GM12878 (cell line): ENCODE results near the gene CD40LG. TPM values are rescaled to one million over a fixed set of nuclear protein-coding genes. Genes with fewer than 3 reads are reported as not detected.

ENCODE experiments used
- ATAC-seq: fragments of 200-7000 bp; cut with Tn5 transposase; 3 replicates; pipeline ENCODE4 v1.9.1; 2020; ENCODE audit warnings: mild to moderate bottlenecking, moderate library complexity
- BruUV-seq: library from RNA; stranded (reverse); fragments of 400-500 nt; replicated peaks from 2 replicates; lab custom pipeline; 2021; lab: Mats Ljungman, UMichigan
- CTCF ChIA-PET: fragments of 300-600 bp; sonication (Branson Sonifier 250); formaldehyde crosslinking; extraction: SDS; loops from one replicate; lab custom pipeline; 2021; ENCODE audit warnings: inconsistent platforms; lab: Yijun Ruan, JAX
- POLR2A ChIA-PET: fragments of 350-600 bp; formaldehyde crosslinking; extraction: SDS; loops from one replicate; lab custom pipeline; 2021; ENCODE audit warnings: inconsistent platforms; lab: Charles Lee
- RAD21 ChIA-PET: fragments of 300-600 bp; sonication (Branson Sonifier 250); formaldehyde crosslinking; loops from one replicate; lab custom pipeline; 2023; ENCODE audit warnings: antibody characterized with exemption; ENCODE audit not compliant: unreplicated experiment; lab: Charles Lee
- SMC1A ChIA-PET: fragments of 300-600 bp; sonication (Branson Sonifier 250); formaldehyde crosslinking; loops from one replicate; lab custom pipeline; 2023; ENCODE audit not compliant: unreplicated experiment, uncharacterized antibody; lab: Charles Lee
- DNase-seq: peaks from one replicate; pipeline ENCODE4 v3.0.0-alpha.2; 2011; ENCODE audit warnings: low read depth, low spot score
- FAIRE-seq: peaks from 3 replicates; lab custom pipeline; 2011; peaks lifted over from hg19 to GRCh38; lab: Jason Lieb, UNC
- H2AFZ ChIP-seq: 2 replicates; pipeline ENCODE4 v1.6.0; 2011; ENCODE audit warnings: low read depth, low read length, control low read depth; ENCODE audit not compliant: control insufficient read depth
- H3K27ac ChIP-seq: 2 replicates; pipeline ENCODE4 v1.5.1; 2011; ENCODE audit warnings: control low read depth; ENCODE audit not compliant: control insufficient read depth, insufficient read depth
- H3K27me3 ChIP-seq, 2 experiments: replicated peaks in 1 of 2; 2 replicates each; pipeline versions ENCODE4 v1.6.0 to v1.6.1; 2011; ENCODE audit warnings: low read length in 1 of 2; ENCODE audit not compliant: control insufficient read depth in 2 of 2, insufficient read depth in 2 of 2
- H3K36me3 ChIP-seq, 2 experiments: 2 replicates each; pipeline ENCODE4 v1.5.1; 2011; ENCODE audit warnings: low read length in 1 of 2; ENCODE audit not compliant: control insufficient read depth in 2 of 2, insufficient read depth in 2 of 2
- H3K4me1 ChIP-seq: 2 replicates; pipeline ENCODE4 v1.6.1; 2011; ENCODE audit warnings: mild to moderate bottlenecking, low read length, moderate library complexity, mixed read lengths; ENCODE audit not compliant: control insufficient read depth, insufficient read depth
- H3K4me2 ChIP-seq: 2 replicates; pipeline ENCODE4 v1.6.0; 2011; ENCODE audit warnings: control low read depth; ENCODE audit not compliant: control insufficient read depth, insufficient read depth
- H3K4me3 ChIP-seq: fragments of 200-600 bp; sonication (generic); 2 replicates; pipeline ENCODE4 v1.5.1; 2016
- H3K79me2 ChIP-seq: 2 replicates; pipeline ENCODE4 v1.6.0; 2011; ENCODE audit warnings: low read length; ENCODE audit not compliant: control insufficient read depth, insufficient read depth
- H3K9ac ChIP-seq: 2 replicates; pipeline ENCODE4 v1.8.0; 2011; ENCODE audit warnings: low read length, control low read depth, mixed read lengths; ENCODE audit not compliant: control insufficient read depth, insufficient read depth
- H3K9me3 ChIP-seq: replicated peaks from 3 replicates; pipeline ENCODE4 v1.5.1; 2011; ENCODE audit warnings: mild to moderate bottlenecking, low read length; ENCODE audit not compliant: control insufficient read depth, insufficient read depth
- H4K20me1 ChIP-seq: 2 replicates; pipeline ENCODE4 v1.6.0; 2011; ENCODE audit not compliant: control insufficient read depth, insufficient read depth
- ASH2L ChIP-seq: fragments of 300-600, 200-600 bp; sonication (generic); IDR thresholded peaks from 2 replicates; pipeline ENCODE4 v1.6.1; 2017; ENCODE audit warnings: low read depth, mild to moderate bottlenecking, borderline replicate concordance
- CBFB ChIP-seq: IDR thresholded peaks from 2 replicates; pipeline ENCODE4 v1.6.1; 2016; ENCODE audit warnings: antibody characterized with exemption, low read depth
- CREB1 ChIP-seq: IDR thresholded peaks from 2 replicates; pipeline ENCODE4 v1.6.1; 2012; ENCODE audit warnings: low read depth, mild to moderate bottlenecking, inconsistent platforms
- CTCF ChIP-seq, 3 experiments: IDR thresholded peaks in 2 of 3; conservative IDR thresholded peaks in 1 of 3; 2 replicates each; pipeline ENCODE4 v1.5.1; 2011; ENCODE audit warnings: low read depth in 3 of 3, low read length in 3 of 3, mild to moderate bottlenecking in 3 of 3, control low read depth in 2 of 3, moderate library complexity in 2 of 3, inconsistent platforms in 1 of 3, mixed read lengths in 1 of 3; ENCODE audit not compliant: control insufficient read depth in 2 of 3, insufficient read depth in 1 of 3; ENCODE audit errors: extremely low read depth in 1 of 3
- KLF5 ChIP-seq: fragments of 450-650 bp; IDR thresholded peaks from 2 replicates; pipeline ENCODE4 v1.6.1; 2014; ENCODE audit warnings: mild to moderate bottlenecking; ENCODE audit not compliant: partially characterized antibody
- PRDM15 ChIP-seq: fragments of 450-650 bp; formaldehyde crosslinking; IDR thresholded peaks from 2 replicates; pipeline ENCODE4 v1.4.0; 2020; ENCODE audit warnings: mild to moderate bottlenecking, moderate library complexity
- SRF ChIP-seq, 2 experiments: IDR thresholded peaks; 2 replicates each; pipeline ENCODE4 v1.6.1; 2011; ENCODE audit warnings: low read depth in 2 of 2, low read length in 2 of 2, mild to moderate bottlenecking in 1 of 2, moderate library complexity in 1 of 2
- SUPT20H ChIP-seq: IDR thresholded peaks from 2 replicates; pipeline ENCODE4 v1.6.1; 2011; ENCODE audit warnings: low read depth, mild to moderate bottlenecking, low read length, moderate library complexity, borderline replicate concordance; ENCODE audit not compliant: control insufficient read depth
- ZNF217 ChIP-seq: fragments of 450-650 bp; IDR thresholded peaks from 2 replicates; pipeline ENCODE4 v1.6.1; 2017; ENCODE audit warnings: antibody characterized with exemption, mild to moderate bottlenecking
- WGBS: methylation state at CpG from one replicate; pipeline ENCODE4 v1.1.6; 2016; ENCODE audit warnings: low lambda C conversion rate; ENCODE audit not compliant: insufficient replicate concordance, insufficient coverage; ENCODE audit errors: missing lambda C conversion rate; 5-methylcytosine and 5-hydroxymethylcytosine counted together
- in situ Hi-C: fragments of 300-500 bp; cut with MboI; formaldehyde crosslinking; loops from 9 replicates; pipeline ENCODE4 v1.14.3; 2018; ENCODE audit warnings: mixed read lengths
- intact Hi-C: fragments of 100-400 bp; cut with micrococcal nuclease; formaldehyde crosslinking; loops from one replicate; pipeline ENCODE4 v1.14.2; 2022; ENCODE audit not compliant: unreplicated experiment
- polyA plus RNA-seq, 11 experiments: library from polyadenylated mRNA; depleted of rRNA in 4 of 11; unstranded in 6 of 11; stranded (reverse) in 5 of 11; fragments of >200 nt; fragmentation: Nextera tagmentation in 4 of 11; fragmentation: Illumina TruSeq in 1 of 11; extraction: Ambion mirVana in 4 of 11; extraction: Trizol in 1 of 11; gene quantifications; 1 replicate in 1 of 11; 2 replicates in 10 of 11; pipeline versions ENCODE4 v1.2.1 to v1.2.3, GENCODE V29; 2011 to 2016; ENCODE audit warnings: inconsistent platforms in 2 of 11, missing spikeins in 2 of 11, low read depth in 1 of 11
- total RNA-seq, 4 experiments: library from RNA; depleted of rRNA in 3 of 4; stranded (reverse); fragments of >200 nt in 3 of 4; fragmentation: Illumina TruSeq in 1 of 4; extraction: Trizol in 1 of 4; gene quantifications; 2 replicates each; pipeline versions ENCODE4 v1.2.1 to v1.2.3, GENCODE V29; 2013 to 2021

The CD40LG gene
- total and polyA plus RNA-seq, 10 of the 15 experiments (the other 5 are each of a cell fraction or from before 2014, with no cell fraction given) = 0.04 to 0.21 (median 0.11) TPM; not detected in 6

DNA sequence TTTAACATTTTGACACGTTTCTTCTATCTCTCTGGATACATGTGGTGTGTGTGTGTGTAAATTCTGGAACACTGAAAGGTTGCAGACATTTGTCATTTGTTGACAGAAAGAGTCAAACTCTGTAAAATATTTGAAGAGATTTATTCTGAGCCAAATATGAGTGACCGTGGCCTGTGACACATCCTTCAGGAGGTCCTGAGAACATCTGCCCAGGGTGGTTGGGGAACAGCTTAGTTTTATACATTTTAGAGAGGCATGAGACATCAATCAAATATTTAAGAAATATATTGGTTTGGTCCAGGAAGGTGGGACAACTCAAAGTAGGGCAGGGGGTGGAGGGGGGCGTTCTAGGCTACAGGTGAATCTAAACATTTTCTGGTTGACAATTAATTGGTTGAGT, 40.7 kb upstream of the CD40LG start:
- Histone ChIP-seq H3K4me3 (no peak overlapping the region), H2AFZ (no peak overlapping the region), H3K4me2 (no peak overlapping the region), H3K4me1 (no peaks in the 10 kb centered on the region), H3K9ac (no peak overlapping the region), H3K27ac (no peak overlapping the region), H3K27me3 (no peaks in the 10 kb centered on the region), H4K20me1 (no peaks in the 10 kb centered on the region), H3K36me3 (no peaks in the 10 kb centered on the region), H3K9me3 (peaks cover 2% of the 10 kb centered on the region; the same call in 1 of the 3 replicates), H3K79me2 (no peaks in the 10 kb centered on the region)
- WGBS = 32% methylated on average over 3 of the region's 3 CpGs
- intact Hi-C loops (no loop called here), in situ Hi-C loops (no loop called here)
- SMC1A ChIA-PET = interaction anchor here (0.8 to 6.0 kb wide), 4 partner anchors 9 to 89 kb away, joined by 3 to 100 read pairs (median 3); no protein-coding TSS in a partner anchor
- DNase-seq (no peak), FAIRE-seq (no peak), ATAC-seq (no peak)
- TF ChIP-seq ZNF217 (no peak), ASH2L (no peak), CBFB (no peak)
- no TSS peak for BruUV-seq
- RAD21 ChIA-PET = interaction anchor here (1.8 to 4.9 kb wide), 2 partner anchors 10 to 88 kb away, joined by 4 to 73 read pairs; no protein-coding TSS in a partner anchor
- CTCF ChIA-PET = interaction anchor here (1.6 to 6.8 kb wide), 4 partner anchors 28 to 99 kb away, joined by 3 to 104 read pairs (median 8); no protein-coding TSS in a partner anchor
- POLR2A ChIA-PET = no interaction called here

- in situ Hi-C loops (no loop called here), intact Hi-C loops (loop anchor here (1.0 kb wide), 1 partner anchor 86 kb away; no protein-coding TSS in a partner anchor)
- ATAC-seq (peak; percentile 80), DNase-seq (no peak), FAIRE-seq (no peak)
- no peaks in the 10 kb centered on the region for H4K20me1 ChIP-seq
- H3K9me3 ChIP-seq = peaks cover 2% of the 10 kb centered on the region; the same call in 1 of the 3 replicates
- H3K4me2 ChIP-seq = no peak overlapping the region
- no peak overlapping the region for H3K9ac ChIP-seq
- 35% methylated on average over 10 of the region's 10 CpGs for WGBS
- H3K27ac ChIP-seq = no peak overlapping the region
- H2AFZ ChIP-seq = no peak overlapping the region
- ChIA-PET SMC1A (interaction anchor here (0.6 to 6.0 kb wide), 14 partner anchors 9 to 317 kb away, joined by 3 to 100 read pairs (median 4); no protein-coding TSS in a partner anchor), RAD21 (interaction anchor here (0.6 to 4.9 kb wide), 9 partner anchors 9 to 107 kb away, joined by 3 to 73 read pairs (median 4); no protein-coding TSS in a partner anchor), POLR2A (interaction anchor here (1.0 to 1.6 kb wide), 2 partner anchors 8 to 87 kb away, joined by 4 read pairs; no protein-coding TSS in a partner anchor), CTCF (interaction anchor here (0.6 to 6.8 kb wide), 24 partner anchors 8 to 316 kb away, joined by 3 to 104 read pairs (median 4); no protein-coding TSS in a partner anchor)
- no peaks in the 10 kb centered on the region for H3K79me2 ChIP-seq
- no TSS peak for BruUV-seq
- no peak overlapping the region for H3K4me3 ChIP-seq
- no peaks in the 10 kb centered on the region for H3K27me3 ChIP-seq
- H3K4me1 ChIP-seq = no peaks in the 10 kb centered on the region
- H3K36me3 ChIP-seq = no peaks in the 10 kb centered on the region
- TF ChIP-seq KLF5 = no peak
- no peak for TF ChIP-seq SUPT20H
- TF ChIP-seq CREB1 = no peak
- no peak for TF ChIP-seq SRF (IDR thresholded peaks at IDR 0.05; ENCODE audit: low read depth in 2 of 2, low read length in 2 of 2)
- TF ChIP-seq PRDM15 = no peak
- TF ChIP-seq CTCF (IDR thresholded peaks at IDR 0.05 in 2 of 3, conservative IDR thresholded peaks at IDR 0.05 in 1 of 3; ENCODE audit: control insufficient read depth in 2 of 3, extremely low read depth in 1 of 3, insufficient read depth in 1 of 3, low read depth in 3 of 3, low read length in 3 of 3) = peak; percentile 14 to 37 (median 29); a peak in 4 of 6 replicates
Observed at GRCh38 chrX:136608295-136608933, 39.5 kb upstream of the CD40LG start.
